GM18508 (cell line): ENCODE data around the gene LSP1.
"Not testable (repeated sequence)": the region's sequence is repeated elsewhere in the genome, so short reads cannot be mapped to it uniquely, and the experiment has no call there.

Experiments used
- ATAC-seq: cut with Tn5 transposase; IDR thresholded peaks from one replicate; pipeline ENCODE4 v1.9.1; 2021; ENCODE audit warnings: moderate number of reproducible peaks; ENCODE audit not compliant: insufficient read depth, unreplicated experiment

Gene LSP1

GRCh38 chr11:1936072-1936780 is 83.3 kb downstream of the LSP1 start:
- ATAC-seq, result no peak

- no peak for ATAC-seq
Measured at GRCh38 chr11:1936781-1937615, 84.1 kb downstream of the LSP1 start.

DNA sequence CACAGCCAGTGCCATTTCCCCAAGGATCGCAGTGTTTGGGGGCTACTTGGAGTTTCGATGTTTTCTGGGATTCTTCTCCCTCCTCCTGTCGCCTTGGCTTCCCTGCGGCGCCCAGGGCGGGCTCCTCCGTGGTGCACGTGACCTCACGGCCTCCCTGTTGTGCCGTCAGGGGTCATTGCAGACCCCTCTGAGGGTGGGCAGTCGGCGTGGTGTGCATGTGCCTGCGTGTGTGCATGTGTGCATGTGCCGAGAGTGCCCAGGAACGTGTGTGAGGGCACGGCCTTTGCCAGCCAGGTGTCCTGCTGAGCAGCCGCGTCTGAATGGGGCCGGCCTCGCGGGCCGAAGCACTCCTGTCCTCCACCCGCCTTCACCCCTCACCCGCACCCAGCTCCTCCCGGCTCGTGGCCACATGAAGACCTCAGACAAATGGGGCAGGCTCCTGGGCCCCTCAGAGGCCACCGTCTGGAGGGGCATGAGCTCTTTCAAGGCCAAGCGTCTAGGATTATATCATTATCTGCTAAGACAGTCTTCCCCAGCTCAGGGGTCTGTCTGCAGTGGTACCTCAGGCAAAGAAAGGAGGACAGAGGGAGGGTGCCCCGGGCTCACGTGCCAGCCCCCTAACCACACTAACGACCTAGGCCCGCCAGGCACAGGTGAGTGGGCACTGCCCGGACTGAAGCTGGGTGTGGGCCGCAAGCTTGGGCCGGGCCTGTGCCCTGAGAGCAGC is 84.9 kb downstream of the LSP1 start:
- ATAC-seq, result no peak

- no peak for ATAC-seq
Measured at GRCh38 chr11:1938343-1939005, 85.6 kb downstream of the LSP1 start.

DNA sequence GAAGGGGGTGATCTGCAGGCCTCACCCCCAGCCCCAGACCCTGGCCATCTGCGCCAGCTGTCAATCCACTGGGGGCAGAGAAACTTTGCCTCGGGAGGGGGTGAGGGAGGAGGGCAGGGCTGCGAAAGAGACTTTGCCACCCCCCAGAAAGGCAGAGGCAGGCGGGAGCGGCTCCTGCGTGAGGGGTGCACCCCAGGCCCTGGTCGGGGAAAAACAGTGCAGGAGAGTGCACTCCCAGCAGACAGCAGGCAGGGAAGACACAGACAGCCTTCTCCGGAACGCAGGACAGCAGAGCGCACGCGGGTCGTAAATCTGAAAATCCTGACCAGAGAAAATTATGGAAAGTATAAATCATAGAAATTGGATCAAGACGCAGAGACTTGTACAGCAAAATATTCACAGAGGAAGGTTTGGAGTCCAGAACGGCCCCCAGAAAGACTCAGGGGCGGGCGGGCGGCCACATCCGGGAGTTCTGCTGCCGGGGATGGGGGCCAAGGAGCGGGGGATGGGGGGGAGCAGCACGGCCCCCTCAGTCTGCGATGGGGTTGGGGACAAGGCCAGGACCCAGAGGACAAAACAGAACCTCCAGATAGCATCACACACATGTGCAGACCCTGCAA is 86.2 kb downstream of the LSP1 start:
- ATAC-seq, result no peak

- ATAC-seq, result not testable (repeated sequence)
Measured at GRCh38 chr11:1939788-1940187, 86.9 kb downstream of the LSP1 start.
